GM21737 (cell line): ENCODE measurements around the gene PAFAH2.

Experiments used
- ATAC-seq: cut with Tn5 transposase; IDR thresholded peaks from one replicate; pipeline ENCODE4 v1.9.1; 2021; ENCODE audit warnings: mild to moderate bottlenecking, moderate library complexity; ENCODE audit not compliant: unreplicated experiment

The PAFAH2 gene

GRCh38 chr1:26031611-26032220 is 33.9 kb upstream of the PAFAH2 start:
- ATAC-seq, result no peak

DNA sequence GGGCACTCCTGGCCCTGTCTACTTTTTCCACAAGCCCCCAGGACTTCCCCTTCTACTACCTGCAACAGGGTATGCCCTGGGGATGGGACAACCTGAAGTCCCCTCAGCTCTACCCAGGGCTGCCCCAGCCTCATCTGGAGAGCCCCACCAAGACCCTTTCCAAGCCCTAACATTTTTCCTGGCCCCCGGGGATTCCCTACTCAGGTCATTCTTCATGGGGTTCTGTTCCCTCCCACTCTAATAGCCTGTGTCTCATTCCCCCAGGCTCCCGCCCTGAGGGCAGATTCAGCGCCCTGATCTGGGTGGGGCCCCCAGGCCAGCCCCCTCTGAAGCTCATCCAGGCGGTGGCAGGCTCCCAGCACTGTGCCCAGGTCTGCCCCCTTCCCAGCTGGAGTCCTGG is 33.3 kb upstream of the PAFAH2 start:
- no peak for ATAC-seq

- no peak for ATAC-seq
These were observed 32.1 kb upstream of the PAFAH2 start for GRCh38 chr1:26029864-26030481.

DNA sequence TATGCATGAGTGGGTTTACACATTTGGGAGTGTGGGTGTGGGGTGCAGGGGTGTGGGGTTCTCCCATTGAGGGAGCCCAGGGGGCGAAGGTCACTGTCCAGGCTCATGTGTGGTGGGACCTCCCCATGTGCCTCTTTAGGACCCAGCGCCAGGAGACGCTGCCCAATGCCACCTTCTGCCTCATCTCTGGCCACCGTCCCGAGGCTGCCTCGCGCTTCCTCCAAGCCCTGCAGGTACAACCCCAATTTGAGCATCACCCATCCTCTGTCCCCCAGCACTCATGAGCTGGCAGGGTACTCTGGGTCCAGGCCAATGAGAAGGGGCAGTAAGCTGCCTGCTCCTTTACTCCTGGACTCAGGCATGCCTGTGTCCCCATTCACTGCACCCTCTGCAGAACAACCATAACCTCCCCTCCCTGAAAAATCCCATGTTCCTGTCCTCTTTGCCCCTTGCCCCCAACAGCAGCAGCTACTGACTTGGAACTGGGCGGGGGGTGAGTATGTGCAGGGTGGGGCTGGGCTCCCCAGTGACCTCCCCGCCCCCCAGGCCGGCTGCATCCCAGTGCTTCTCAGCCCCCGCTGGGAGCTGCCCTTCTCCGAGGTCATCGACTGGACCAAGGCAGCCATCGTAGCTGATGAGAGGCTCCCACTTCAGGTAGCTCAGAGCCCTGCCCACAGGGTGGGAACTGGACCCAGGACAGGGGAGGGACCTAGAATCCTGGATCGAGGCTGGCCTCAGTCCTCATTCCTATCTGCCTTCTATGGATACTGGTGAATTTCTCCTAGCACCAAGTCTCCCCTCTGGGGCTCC is 31.4 kb upstream of the PAFAH2 start:
- no peak for ATAC-seq

GRCh38 chr1:26028490-26028980 is 30.7 kb upstream of the PAFAH2 start:
- ATAC-seq, result no peak

GRCh38 chr1:26027716-26028489 is 30.0 kb upstream of the PAFAH2 start:
- no peak for ATAC-seq

DNA sequence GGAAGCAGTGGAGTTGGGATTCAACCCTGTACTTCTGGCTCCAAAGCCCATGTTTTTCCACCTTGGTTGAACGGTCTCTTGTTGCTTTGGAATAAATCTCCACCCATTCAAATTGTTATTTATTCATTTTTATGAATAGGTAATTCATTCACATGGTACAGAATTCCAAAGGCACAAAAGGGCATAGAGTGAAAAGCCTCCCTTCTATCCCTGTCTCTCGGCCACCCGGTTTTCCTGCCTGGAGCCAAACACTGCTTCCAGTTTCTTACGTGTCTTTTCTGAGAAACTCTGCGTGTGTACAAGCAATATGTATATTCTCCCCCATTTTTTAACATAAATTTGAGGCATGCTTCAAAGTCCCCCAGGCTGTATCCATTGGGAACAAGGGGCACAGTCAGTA is 27.7 kb upstream of the PAFAH2 start:
- no peak for ATAC-seq

GRCh38 chr1:26025060-26025459 is 27.2 kb upstream of the PAFAH2 start:
- no peak for ATAC-seq

DNA sequence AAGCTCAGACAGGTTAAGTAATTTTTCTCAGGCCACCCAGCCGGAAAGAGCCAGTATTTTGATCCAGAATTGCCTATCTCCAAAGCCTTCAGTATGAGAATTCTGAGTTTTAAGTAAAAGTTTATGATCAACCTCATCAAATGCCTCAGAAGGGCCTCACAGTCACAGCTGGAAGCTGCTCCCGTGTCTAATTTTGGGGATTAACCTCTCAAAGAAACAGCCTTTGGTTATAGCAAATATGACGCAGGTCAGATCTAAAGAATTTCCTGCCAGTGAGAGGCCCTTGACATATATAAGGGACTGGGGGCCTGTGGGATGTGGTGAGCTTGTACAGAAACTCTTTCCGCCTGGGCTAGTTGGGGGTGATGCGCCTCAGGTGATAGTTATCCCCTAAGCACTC is 26.0 kb upstream of the PAFAH2 start:
- no peak for ATAC-seq

GRCh38 chr1:26023009-26023408 is 25.1 kb upstream of the PAFAH2 start:
- no peak for ATAC-seq

- ATAC-seq, result no peak
These were observed 24.5 kb upstream of the PAFAH2 start for GRCh38 chr1:26022404-26022779.

DNA sequence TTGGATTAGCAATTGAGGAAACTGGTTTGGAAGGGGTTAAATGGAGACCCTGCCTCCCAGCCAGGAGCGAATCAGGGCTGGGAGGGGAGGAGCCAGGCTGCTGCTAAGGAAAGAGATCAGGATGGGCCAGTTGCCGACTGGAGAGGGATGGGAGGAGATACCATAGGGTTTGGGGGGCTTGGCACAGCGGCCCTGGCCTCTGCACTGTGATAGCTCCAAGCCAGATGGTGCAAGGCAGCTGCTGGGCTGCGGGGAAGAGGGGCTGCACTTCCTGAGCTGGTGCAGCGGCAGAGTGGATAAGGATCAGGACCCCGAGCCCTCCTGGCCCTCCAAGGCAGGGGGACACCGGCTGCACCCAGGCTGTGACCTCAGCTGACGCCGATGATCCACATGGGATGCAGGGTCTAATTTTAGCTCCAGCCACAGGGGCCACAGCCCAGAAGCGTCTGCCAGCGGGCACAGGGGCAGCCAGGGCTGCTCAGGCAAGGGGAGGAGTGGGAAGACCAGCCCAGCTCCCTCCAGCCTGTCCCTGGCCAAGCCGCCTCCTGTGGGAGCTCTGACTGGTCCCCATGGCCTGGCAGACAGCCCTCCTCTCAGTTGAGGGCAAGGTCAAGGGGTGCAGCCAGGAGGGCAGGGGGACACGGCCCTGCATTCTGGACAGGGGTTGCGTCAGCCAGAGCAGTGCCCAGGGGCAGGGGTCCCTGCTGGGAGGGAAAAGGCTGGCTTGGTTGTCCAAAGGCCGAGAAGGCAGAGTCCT is 24.0 kb upstream of the PAFAH2 start, which contains the start of gene EXTL1:
Gene EXTL1 (plus strand): TSS at position 129 of the 757 bp plus-strand sequence. CDS start 872 bp downstream, outside the sequence.
- no peak for ATAC-seq

DNA sequence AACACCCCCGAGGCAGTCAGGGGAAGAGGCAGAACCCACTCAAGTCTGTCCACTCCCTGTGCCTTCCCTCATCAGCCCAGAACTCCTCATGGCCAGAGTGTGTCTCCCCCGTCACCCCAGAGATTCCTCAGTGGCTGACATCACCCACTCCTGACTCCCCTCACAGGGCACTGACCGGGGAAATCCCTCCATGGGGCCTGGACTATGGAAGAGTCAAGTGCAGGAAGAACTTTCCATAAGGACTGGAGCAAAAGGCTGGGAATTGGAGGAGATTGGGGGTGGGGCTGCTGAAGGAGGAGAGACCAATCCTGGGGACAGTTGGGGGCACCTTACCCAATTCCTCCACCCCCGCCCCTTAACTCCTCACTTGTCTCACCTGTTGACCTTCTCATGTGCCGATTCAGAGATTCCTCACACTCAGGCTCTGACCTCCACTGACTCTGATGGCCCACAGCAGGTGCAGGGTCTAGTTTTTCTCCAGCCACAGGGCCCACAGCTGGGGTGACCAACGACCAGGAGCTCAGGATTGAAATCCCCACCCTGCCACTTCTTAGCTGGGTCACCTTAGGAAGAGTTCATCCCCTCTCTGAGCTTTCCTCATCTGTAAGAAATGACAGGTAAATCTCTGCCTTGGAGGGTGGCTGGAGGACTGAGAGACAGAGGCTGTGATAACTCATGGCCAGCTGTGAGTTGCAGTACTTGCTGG is 23.2 kb upstream of the PAFAH2 start:
- ATAC-seq, result no peak

- no peak for ATAC-seq
These were observed 22.5 kb upstream of the PAFAH2 start for GRCh38 chr1:26020330-26020768.

- ATAC-seq, result no peak
These were observed 21.9 kb upstream of the PAFAH2 start for GRCh38 chr1:26019641-26020315.

- ATAC-seq, result no peak
These were observed 19.7 kb upstream of the PAFAH2 start for GRCh38 chr1:26017606-26018005.

GRCh38 chr1:26016953-26017545 is 19.2 kb upstream of the PAFAH2 start:
- no peak for ATAC-seq

- no peak for ATAC-seq
These were observed 18.5 kb upstream of the PAFAH2 start for GRCh38 chr1:26016258-26016952.
